Upper lobe of left lung (tissue), 6 donors: ENCODE data around the gene ZNF227. TPM values are rescaled to one million over a fixed set of nuclear protein-coding genes. Genes with fewer than 3 reads are reported as not detected.
A peak's percentile ranks its signal among the peaks of the same experiment; 100 is the strongest.
"Not testable (repeated sequence)": the region's sequence is repeated elsewhere in the genome, so short reads cannot be mapped to it uniquely, and the experiment has no call there.

Source experiments
- ATAC-seq, 2 donors: fragments of 200-7000 bp; cut with Tn5 transposase; one replicate each; pipeline ENCODE4 v1.9.1; 2022; ENCODE audit warnings: mild to moderate bottlenecking in 2 of 2, moderate library complexity in 2 of 2; ENCODE audit not compliant: low FRiP score in 2 of 2
- DNase-seq, 2 donors: peaks; one replicate each; pipeline ENCODE4 v3.0.0-alpha.2; 2019 to 2020
- H3K27ac ChIP-seq, 4 donors: fragments of 200-600 bp; sonication (generic); one replicate each; pipeline ENCODE4 v1.5.1; 2016 to 2019
- H3K27me3 ChIP-seq, 4 donors: fragments of 200-600 bp; sonication (generic); one replicate each; pipeline ENCODE4 v1.5.1; 2017 to 2019
- H3K36me3 ChIP-seq, 4 donors: fragments of 200-600 bp; sonication (generic); one replicate each; pipeline ENCODE4 v1.5.1; 2016 to 2019
- H3K4me1 ChIP-seq, 4 donors: fragments of 200-600 bp; sonication (generic); one replicate each; pipeline ENCODE4 v1.5.1; 2018 to 2019
- H3K4me3 ChIP-seq, 4 donors: fragments of 200-600 bp; sonication (generic); one replicate each; pipeline ENCODE4 v1.5.1; 2017 to 2019; ENCODE audit warnings: mild to moderate bottlenecking in 2 of 4, moderate library complexity in 1 of 4
- H3K9me3 ChIP-seq, 4 donors: fragments of 200-600 bp; sonication (generic); one replicate each; pipeline ENCODE4 v1.5.1; 2018 to 2019
- CTCF ChIP-seq, 6 experiments: fragments of 450-650 bp in 4 of 6; fragments of 200-600 bp in 2 of 6; sonication (generic) in 2 of 6; IDR thresholded peaks; one replicate each; pipeline ENCODE4 v1.5.1; 2016 to 2019; ENCODE audit warnings: antibody characterized with exemption in 6 of 6
- EP300 ChIP-seq, 4 donors: sonication (generic); formaldehyde crosslinking; IDR thresholded peaks; one replicate each; pipeline ENCODE4 v1.5.1; 2017; ENCODE audit warnings: antibody characterized with exemption in 4 of 4, control low read depth in 2 of 4
- POLR2A ChIP-seq, 4 donors: fragments of 450-650 bp; IDR thresholded peaks; one replicate each; pipeline ENCODE4 v1.5.1; 2016 to 2017; ENCODE audit warnings: antibody characterized with exemption in 4 of 4, mild to moderate bottlenecking in 2 of 4
- POLR2AphosphoS5 ChIP-seq, 2 donors: sonication (generic); formaldehyde crosslinking; IDR thresholded peaks; one replicate each; pipeline ENCODE4 v1.5.1; 2017; ENCODE audit warnings: antibody characterized with exemption in 2 of 2
- WGBS, 2 donors: methylation state at CpG; one replicate each; pipeline ENCODE4 v1.1.5; 2017 to 2018; 5-methylcytosine and 5-hydroxymethylcytosine counted together
- total RNA-seq, 6 donors: library from RNA; depleted of rRNA in 4 of 6; stranded (reverse); fragments of >200 nt in 4 of 6; gene quantifications; one replicate each; pipeline versions ENCODE4 v1.1.0 to v1.2.1, GENCODE V29; 2016 to 2021
- donor health status: DM: no; HTN: no; CAD: no; lungs with moderate emphysema.
- donor health status: DM: no; HTN: yes; CAD: no; lungs with severe emphysema.

Gene ZNF227
- total RNA-seq, 6 donors from 2014 or later, result 5.3 to 23.0 (median 16.8) TPM

- Histone ChIP-seq H3K4me3 (peak overlapping the region; percentile 47 to 66 (median 58)), H3K9me3 (peaks cover 4 to 15% (median 12%) of the 10 kb centered on the region in 4 donors), H3K36me3 (no peaks in the 10 kb centered on the region), H3K27ac (peak overlapping the region; percentile 74 to 90 (median 85)), H3K27me3 (no peaks in the 10 kb centered on the region), H3K4me1 (peaks cover 0 to 6% (median 2%) of the 10 kb centered on the region in 4 donors)
- DNase-seq, result peak in 1 of 2 donors; percentile 84
- ATAC-seq, result peak; percentile 94 to 97
- WGBS, 2 donors, result 5 to 10% methylated on average over 13 to 26 of the region's 26 CpGs
- TF ChIP-seq EP300 (IDR thresholded peaks at IDR 0.05) (no peak), POLR2A (IDR thresholded peaks at IDR 0.05) (peak in 2 of 4 donors; percentile 26 to 36), POLR2AphosphoS5 (IDR thresholded peaks at IDR 0.05) (peak; percentile 73 to 77), CTCF (IDR thresholded peaks at IDR 0.05) (no peak)
Observed at GRCh38 chr19:44207126-44207803, 5.1 kb upstream of the ZNF227 start.

- H3K4me1 ChIP-seq, result peaks cover 0 to 16% (median 8%) of the 10 kb centered on the region in 4 donors
- ATAC-seq (peak in 1 of 2 donors; percentile 34), DNase-seq (no peak)
- H3K4me3 ChIP-seq, result peak overlapping the region; percentile 63 to 81 (median 74)
- H3K9me3 ChIP-seq, result peaks cover 2 to 14% (median 6%) of the 10 kb centered on the region in 4 donors
- TF ChIP-seq POLR2A (IDR thresholded peaks at IDR 0.05) (no peak), POLR2AphosphoS5 (IDR thresholded peaks at IDR 0.05) (no peak), CTCF (IDR thresholded peaks at IDR 0.05) (no peak), EP300 (IDR thresholded peaks at IDR 0.05) (no peak)
- no peaks in the 10 kb centered on the region for H3K27me3 ChIP-seq
- peak overlapping the region; percentile 75 to 89 (median 87) for H3K27ac ChIP-seq
- peaks cover 0 to 34% (median 20%) of the 10 kb centered on the region in 4 donors for H3K36me3 ChIP-seq
- WGBS, 2 donors, result 4 to 6% methylated on average over 15 of the region's 15 CpGs
Observed at GRCh38 chr19:44212866-44213346, 574 bp downstream of the ZNF227 start.

- not testable (repeated sequence) for ATAC-seq, H3K4me3 ChIP-seq, DNase-seq, H3K27me3 ChIP-seq, H3K4me1 ChIP-seq, H3K27ac ChIP-seq
- peaks cover 5 to 43% (median 33%) of the 10 kb centered on the region in 4 donors for H3K36me3 ChIP-seq
- WGBS, 2 donors, result 94 to 100% methylated on average over 3 of the region's 3 CpGs
- H3K9me3 ChIP-seq, result peaks cover 10 to 31% (median 16%) of the 10 kb centered on the region in 4 donors
Observed at GRCh38 chr19:44219926-44220325, 7.6 kb downstream of the ZNF227 start.

- whole genome bisulfite sequencing, 2 donors, result 95 to 97% methylated on average over 6 of the region's 6 CpGs
- Histone ChIP-seq H3K36me3 (peaks cover 5 to 39% (median 31%) of the 10 kb centered on the region in 4 donors), H3K9me3 (peaks cover 14 to 38% (median 20%) of the 10 kb centered on the region in 4 donors)
- not testable (repeated sequence) for H3K4me1 ChIP-seq, DNase-seq, H3K27me3 ChIP-seq, H3K4me3 ChIP-seq, ATAC-seq, H3K27ac ChIP-seq
Observed at GRCh38 chr19:44220761-44221160, 8.4 kb downstream of the ZNF227 start.

GRCh38 chr19:44221291-44221690 lies 9.0 kb downstream of the ZNF227 start:
- not testable (repeated sequence) for H3K27me3 ChIP-seq, ATAC-seq, H3K4me3 ChIP-seq, H3K27ac ChIP-seq, H3K4me1 ChIP-seq, DNase-seq
- Histone ChIP-seq H3K9me3 (peaks cover 19 to 44% (median 24%) of the 10 kb centered on the region in 4 donors), H3K36me3 (peaks cover 5 to 42% (median 35%) of the 10 kb centered on the region in 4 donors)
- 100% methylated on average over 1 to 3 of the region's 3 CpGs for WGBS, 2 donors

- no peak for ATAC-seq
- Histone ChIP-seq H3K9me3 (peaks cover 61 to 84% (median 78%) of the 10 kb centered on the region in 4 donors), H3K36me3 (peaks cover 54 to 79% (median 73%) of the 10 kb centered on the region in 4 donors), H3K4me3 (no peak overlapping the region), H3K27me3 (no peaks in the 10 kb centered on the region), H3K4me1 (no peaks in the 10 kb centered on the region), H3K27ac (no peak overlapping the region)
- TF ChIP-seq POLR2A (IDR thresholded peaks at IDR 0.05), result no peak
- no peak for TF ChIP-seq EP300 (IDR thresholded peaks at IDR 0.05)
- no peak for TF ChIP-seq POLR2AphosphoS5 (IDR thresholded peaks at IDR 0.05)
- no peak for TF ChIP-seq CTCF (IDR thresholded peaks at IDR 0.05)
- 79 to 93% methylated on average over 3 of the region's 3 CpGs for WGBS, 2 donors
- DNase-seq, result no peak
Observed at GRCh38 chr19:44228318-44228717, 16.0 kb downstream of the ZNF227 start.
